ENCODE data around the gene GAPDHS.

Gene GAPDHS

GRCh38 chr19:35539314-35539713 lies 6.1 kb downstream of the GAPDHS start:
- DNase-seq (ENCODE audit: low spot score) (no peak), FAIRE-seq (no peak)

GRCh38 chr19:35539850-35540249 lies 6.6 kb downstream of the GAPDHS start:
- DNase-seq (ENCODE audit: low spot score) (no peak), FAIRE-seq (no peak)

- FAIRE-seq = no peak
- DNase-seq (ENCODE audit: low spot score) = no peak
These were observed 7.2 kb downstream of the GAPDHS start for GRCh38 chr19:35540356-35540927.

- FAIRE-seq (no peak), DNase-seq (ENCODE audit: low spot score) (no peak)
These were observed 9.0 kb downstream of the GAPDHS start for GRCh38 chr19:35542209-35542608.

GRCh38 chr19:35543280-35544109 lies 10.2 kb downstream of the GAPDHS start:
- no peak for FAIRE-seq
- no peak for DNase-seq (ENCODE audit: low spot score)

GRCh38 chr19:35544110-35544802 lies 11.0 kb downstream of the GAPDHS start:
- FAIRE-seq (no peak), DNase-seq (ENCODE audit: low spot score) (no peak)

GRCh38 chr19:35545001-35545854 lies 12.0 kb downstream of the GAPDHS start, which contains the start of gene TMEM147:
Gene TMEM147, plus strand, starts transcription at chr19:35545626. Its CDS starts 114 bp downstream, at chr19:35545740.
- DNase-seq (ENCODE audit: low spot score) (peak; percentile 60), FAIRE-seq (no peak)

GRCh38 chr19:35545855-35546381 lies 12.7 kb downstream of the GAPDHS start:
- DNase-seq (ENCODE audit: low spot score) = no peak
- FAIRE-seq = no peak

GRCh38 chr19:35546532-35546931 lies 13.3 kb downstream of the GAPDHS start:
- FAIRE-seq = no peak
- no peak for DNase-seq (ENCODE audit: low spot score)

GRCh38 chr19:35549174-35549788 lies 16.0 kb downstream of the GAPDHS start:
- FAIRE-seq (no peak), DNase-seq (ENCODE audit: low spot score) (peak; percentile 33)

- no peak for DNase-seq (ENCODE audit: low spot score)
- FAIRE-seq = no peak
These were observed 16.7 kb downstream of the GAPDHS start for GRCh38 chr19:35549879-35550523.

GRCh38 chr19:35551091-35551810 lies 18.0 kb downstream of the GAPDHS start:
- FAIRE-seq = no peak

GRCh38 chr19:35552534-35553384 lies 19.5 kb downstream of the GAPDHS start:
- DNase-seq (ENCODE audit: low spot score) = no peak
- no peak for FAIRE-seq

More at GRCh38 chr19:35551091-35551810, 18.0 kb downstream of the GAPDHS start:
- no peak for DNase-seq (ENCODE audit: low spot score)

GRCh38 chr19:35553385-35554000 lies 20.2 kb downstream of the GAPDHS start:
- no peak for DNase-seq (ENCODE audit: low spot score)
- no peak for FAIRE-seq

GRCh38 chr19:35554076-35554475 lies 20.8 kb downstream of the GAPDHS start:
- FAIRE-seq (no peak), DNase-seq (ENCODE audit: low spot score) (no peak)

GRCh38 chr19:35555301-35556005 lies 22.2 kb downstream of the GAPDHS start:
- peak; percentile 10 for DNase-seq (ENCODE audit: low spot score)
- FAIRE-seq = no peak

- FAIRE-seq = no peak
These were observed 22.9 kb downstream of the GAPDHS start for GRCh38 chr19:35556025-35556590.

More at GRCh38 chr19:35556025-35556590, 22.9 kb downstream of the GAPDHS start:
- no peak for DNase-seq (ENCODE audit: low spot score)
